GM18526 (cell line): Measurements from ENCODE around the gene PFKFB4.

Experiments used
- POLR2A ChIP-seq: IDR thresholded peaks from 3 replicates; pipeline ENCODE4 v1.6.1; 2011; ENCODE audit not compliant: insufficient read length; ENCODE audit errors: extremely low read depth

Gene PFKFB4

DNA sequence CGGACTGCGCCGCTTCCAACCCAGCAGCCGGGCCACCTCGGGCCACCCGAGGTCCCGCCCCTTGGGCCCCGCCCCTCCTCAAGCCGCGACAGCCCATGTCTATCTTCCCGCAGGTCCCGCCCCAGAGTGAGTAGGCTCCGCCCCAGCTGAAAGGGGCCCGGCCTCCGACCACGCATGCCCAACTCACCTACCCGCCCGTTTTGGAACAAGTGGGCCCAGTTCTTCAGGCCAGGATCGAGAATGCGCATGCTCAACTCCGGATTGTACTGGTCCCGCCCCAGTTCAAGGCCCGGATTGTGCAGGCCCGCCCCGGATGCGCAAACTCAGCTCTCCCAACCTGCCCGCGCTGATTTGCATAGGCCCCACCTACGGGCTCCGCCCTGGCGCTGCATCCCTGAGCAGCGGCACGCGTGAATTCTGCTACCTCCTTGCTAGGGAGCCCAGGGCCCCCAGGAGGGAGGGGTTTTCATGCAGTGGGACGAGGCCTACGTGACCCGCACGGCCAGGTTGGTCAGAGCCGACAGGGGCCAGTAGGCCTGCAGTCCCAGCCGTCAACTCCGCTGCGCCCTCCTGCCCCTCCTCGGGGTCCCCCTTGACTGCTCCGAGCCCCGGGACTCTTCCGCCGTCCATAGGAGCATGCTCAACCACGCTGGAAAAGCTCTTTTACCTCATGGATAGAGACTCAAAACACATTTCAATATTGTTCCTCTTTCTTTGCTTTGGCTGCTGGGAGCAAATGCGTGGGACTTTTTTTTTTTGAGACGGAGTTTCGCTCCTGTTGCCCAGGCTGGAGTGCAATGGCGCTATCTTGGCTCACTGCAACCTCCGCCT, at the start of gene PFKFB4:
Gene PFKFB4 (minus strand): TSS at position 8 of the 831 bp plus-strand sequence. CDS start 26 bp downstream, outside the sequence.
- TF ChIP-seq POLR2A: peak; percentile 67

GRCh38 chr3:48601622-48601994, 45.0 kb upstream of the PFKFB4 start:
- no peak for TF ChIP-seq POLR2A

DNA sequence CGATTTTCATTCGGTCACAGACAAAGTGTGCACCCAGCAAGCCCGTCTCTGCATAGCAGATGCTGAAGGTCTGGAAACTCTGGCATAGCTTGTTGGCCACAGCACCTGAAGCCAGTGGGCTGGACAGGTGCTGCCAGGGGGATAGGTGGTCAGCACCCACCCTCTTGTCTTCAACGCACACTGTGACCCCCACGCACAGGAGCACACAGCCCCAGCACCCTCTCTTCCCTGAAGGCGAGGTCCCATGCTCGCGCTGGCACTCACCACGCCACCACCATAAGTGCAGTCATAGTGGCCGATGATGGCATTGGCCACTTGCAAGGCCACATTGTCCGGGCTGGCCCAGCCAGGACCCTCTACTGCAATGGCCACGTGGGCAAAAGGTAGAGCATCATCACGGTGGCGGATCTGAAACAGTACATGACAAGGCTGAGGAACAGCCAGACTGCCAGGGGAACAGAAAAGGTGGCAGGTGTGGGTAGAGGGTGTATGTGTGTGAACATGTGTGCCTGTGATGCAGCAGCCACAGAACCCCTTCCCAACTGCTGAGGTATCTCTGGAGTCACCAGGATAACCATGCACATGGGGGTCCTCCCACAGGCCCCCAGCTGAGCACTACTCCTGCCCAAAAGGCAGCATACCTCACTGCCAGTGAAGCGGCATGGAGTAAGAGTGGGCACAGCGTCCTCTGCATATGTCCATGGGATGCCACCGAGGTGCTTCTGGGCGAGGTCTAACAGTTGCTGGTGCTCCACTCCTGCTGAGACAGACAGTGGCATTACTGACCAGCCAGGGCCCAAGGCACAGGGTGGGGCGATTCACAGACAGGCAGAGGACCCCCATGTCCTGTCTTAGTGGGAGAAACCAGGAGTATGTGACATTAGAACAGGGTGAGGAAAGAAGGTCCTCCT, 44.4 kb upstream of the PFKFB4 start:
- TF ChIP-seq POLR2A: no peak

DNA sequence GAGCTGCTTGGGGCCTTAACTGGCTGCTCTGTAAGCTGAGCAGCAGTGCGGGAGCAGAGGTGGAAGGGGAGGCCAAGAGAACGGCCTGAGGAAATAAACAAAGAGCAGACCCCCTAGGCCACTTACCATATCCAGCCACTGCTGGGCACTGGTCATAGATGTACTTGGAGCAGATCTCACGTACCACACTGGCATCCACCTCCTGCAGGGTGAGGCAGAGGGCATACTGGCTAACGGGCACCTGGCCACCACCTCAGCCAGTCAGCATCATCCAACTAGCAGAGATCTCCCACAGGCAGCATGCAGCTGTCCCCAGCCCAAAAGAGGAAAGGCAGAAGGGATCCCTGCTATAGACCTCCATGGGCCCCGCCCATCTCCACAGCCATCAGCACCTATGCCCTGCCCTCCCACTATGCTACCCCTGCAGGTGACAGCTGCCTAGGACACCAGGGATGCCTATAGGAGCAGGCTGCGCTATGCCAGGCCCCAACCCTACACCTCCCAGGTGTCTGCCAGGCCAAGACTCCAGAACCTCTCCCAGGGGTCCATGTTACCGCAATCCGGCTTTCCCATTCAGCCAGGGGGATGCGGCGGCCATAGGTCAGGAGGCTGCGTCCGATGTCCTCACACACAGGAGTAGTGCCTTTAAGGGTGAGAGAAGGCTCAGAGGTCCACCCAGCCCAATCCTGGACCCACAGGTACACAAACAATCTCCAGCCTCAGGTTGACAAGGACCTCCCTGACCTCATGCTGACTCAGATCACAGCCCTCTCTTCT, 43.1 kb upstream of the PFKFB4 start:
- no peak for TF ChIP-seq POLR2A

GRCh38 chr3:48599077-48599501, 42.5 kb upstream of the PFKFB4 start:
- no peak for TF ChIP-seq POLR2A

- TF ChIP-seq POLR2A: no peak
Observed at GRCh38 chr3:48598323-48599076, 41.9 kb upstream of the PFKFB4 start.

GRCh38 chr3:48597408-48597800, 40.8 kb upstream of the PFKFB4 start:
- TF ChIP-seq POLR2A: no peak

- TF ChIP-seq POLR2A: no peak
Observed at GRCh38 chr3:48596676-48597407, 40.2 kb upstream of the PFKFB4 start.

- no peak for TF ChIP-seq POLR2A
Observed at GRCh38 chr3:48596157-48596556, 39.6 kb upstream of the PFKFB4 start.

- TF ChIP-seq POLR2A: no peak
Observed at GRCh38 chr3:48595526-48596121, 39.0 kb upstream of the PFKFB4 start.

DNA sequence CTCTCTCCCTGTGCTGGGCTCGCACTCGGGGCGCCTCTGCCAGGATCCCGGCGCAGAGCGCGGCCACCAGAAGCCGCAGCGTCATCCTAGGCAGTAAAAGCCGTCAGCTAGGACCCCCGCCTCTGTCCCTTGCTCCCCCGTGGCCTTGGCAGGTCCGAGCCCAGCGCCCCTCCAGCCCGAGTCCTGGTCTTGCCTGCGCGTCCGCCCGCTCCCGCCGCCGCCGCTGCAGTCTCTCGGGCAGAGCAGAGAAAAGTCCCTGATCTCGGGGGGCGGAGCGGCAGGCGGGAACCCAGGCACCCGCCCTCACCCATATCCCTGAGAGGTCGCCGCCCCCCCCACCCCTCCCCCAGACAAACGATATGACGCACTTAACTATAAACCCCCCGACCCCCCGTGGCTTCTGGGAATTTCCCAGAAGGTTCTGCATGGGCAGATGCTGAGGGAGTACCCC, 38.5 kb upstream of the PFKFB4 start, which contains the start of gene COL7A1:
Gene COL7A1 (minus strand): TSS at position 255 of the 451 bp plus-strand sequence. CDS start 170 bp downstream, at position 85.
- TF ChIP-seq POLR2A: no peak

DNA sequence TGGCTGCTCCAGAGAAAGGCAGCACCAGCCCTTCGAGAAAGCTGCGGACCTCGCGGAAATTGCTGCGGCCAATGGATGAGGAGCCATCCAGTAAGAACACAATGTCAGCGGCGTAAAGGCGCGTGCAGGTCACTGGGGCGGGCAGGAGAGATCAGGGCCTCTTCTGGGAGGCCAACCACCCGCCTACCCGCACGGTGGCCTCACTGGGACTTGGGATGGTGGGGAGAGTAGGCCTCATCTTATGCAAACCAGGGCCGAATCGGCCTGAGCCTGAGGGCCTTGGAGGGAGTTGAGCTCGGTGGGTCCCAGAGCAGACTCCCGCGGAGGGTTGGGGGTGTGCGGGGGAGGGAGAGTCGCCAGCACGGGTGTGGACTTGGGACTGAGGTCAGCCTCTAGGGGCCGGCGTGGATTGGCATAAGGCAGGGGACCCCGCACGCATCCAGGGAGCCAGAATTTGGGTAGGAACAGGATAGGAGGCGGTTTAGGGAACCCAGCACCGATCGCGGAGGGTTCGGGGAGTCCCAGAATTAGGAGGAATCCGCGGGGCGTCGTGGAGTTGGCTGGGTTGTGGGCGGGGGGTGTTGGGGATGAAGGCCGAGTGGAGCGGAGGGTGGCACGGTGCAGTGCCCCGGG, 37.9 kb upstream of the PFKFB4 start:
- no peak for TF ChIP-seq POLR2A

DNA sequence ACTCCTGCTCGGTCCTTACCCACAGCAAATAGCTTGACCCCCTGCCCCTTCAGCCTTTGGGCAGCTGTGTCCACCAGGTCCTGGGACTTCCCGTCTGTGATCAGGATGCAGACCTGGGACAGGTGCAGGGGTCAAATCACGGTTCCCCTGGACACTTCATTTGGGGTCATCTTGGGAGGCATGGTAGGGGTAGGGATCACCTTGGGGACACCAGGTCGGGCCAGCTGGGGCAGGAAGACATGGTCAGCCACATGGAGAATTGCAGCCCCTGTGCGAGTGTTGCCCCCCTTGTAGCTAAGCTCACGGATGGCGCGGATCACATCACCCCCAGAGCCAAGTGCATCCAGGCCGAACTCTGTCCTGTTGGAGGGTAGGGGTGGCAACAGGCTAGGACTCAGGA, 36.7 kb upstream of the PFKFB4 start:
- no peak for TF ChIP-seq POLR2A
